GM23338 (cell line): ENCODE results near the gene PTPRE. TPM values are rescaled to one million over a fixed set of nuclear protein-coding genes. Genes with fewer than 3 reads are reported as not detected.

ENCODE experiments used
- ATAC-seq: fragments of 200-7000 bp; cut with Tn5 transposase; 3 replicates; pipeline ENCODE4 v1.9.1; 2020
- DNase-seq: peaks from one replicate; pipeline ENCODE4 v3.0.0-alpha.2; 2015; ENCODE audit warnings: low spot score
- H2AFZ ChIP-seq: fragments of 200-600 bp; sonication (generic); 2 replicates; pipeline ENCODE4 v1.8.0; 2016; ENCODE audit warnings: antibody characterized with exemption, mild to moderate bottlenecking, moderate library complexity
- H3F3A ChIP-seq: fragments of 200-600 bp; sonication (generic); replicated peaks from 2 replicates; pipeline ENCODE4 v1.8.0; 2017; ENCODE audit warnings: antibody characterized with exemption, mixed run types, low read depth
- H3K27ac ChIP-seq: fragments of 200-600 bp; sonication (generic); 2 replicates; pipeline ENCODE4 v1.6.1; 2016; ENCODE audit warnings: low read depth
- H3K27me3 ChIP-seq: fragments of 200-600 bp; sonication (generic); 2 replicates; pipeline ENCODE4 v1.8.0; 2016; ENCODE audit warnings: mild to moderate bottlenecking, mixed run types, moderate library complexity; ENCODE audit not compliant: insufficient read depth
- H3K36me3 ChIP-seq: fragments of 200-600 bp; sonication (generic); 2 replicates; pipeline ENCODE4 v1.8.0; 2016; ENCODE audit warnings: mild to moderate bottlenecking; ENCODE audit not compliant: insufficient read depth
- H3K4me1 ChIP-seq: fragments of 200-600 bp; sonication (generic); 2 replicates; pipeline ENCODE4 v1.8.0; 2016; ENCODE audit warnings: mild to moderate bottlenecking, moderate library complexity; ENCODE audit not compliant: insufficient read depth
- H3K4me2 ChIP-seq: fragments of 200-600 bp; sonication (generic); 2 replicates; pipeline ENCODE4 v1.7.1; 2017; ENCODE audit warnings: mixed run types
- H3K4me3 ChIP-seq: fragments of 200-600 bp; sonication (generic); 2 replicates; pipeline ENCODE4 v1.6.1; 2016; ENCODE audit warnings: mixed run types
- H3K79me2 ChIP-seq: fragments of 200-600 bp; sonication (generic); replicated peaks from 2 replicates; pipeline ENCODE4 v1.8.0; 2017; ENCODE audit warnings: mild to moderate bottlenecking; ENCODE audit not compliant: insufficient read depth
- H3K9me2 ChIP-seq: fragments of 200-600 bp; sonication (generic); 2 replicates; pipeline ENCODE4 v1.8.0; 2017; ENCODE audit not compliant: insufficient read depth
- H4K20me1 ChIP-seq: fragments of 200-600 bp; sonication (generic); replicated peaks from 2 replicates; pipeline ENCODE4 v1.8.0; 2017; ENCODE audit warnings: mild to moderate bottlenecking; ENCODE audit not compliant: insufficient read depth
- H3K27ac Mint-ChIP-seq: 2 replicates; pipeline ENCODE4 v1.8.0; 2020; ENCODE audit warnings: inconsistent platforms, mild to moderate bottlenecking, moderate library complexity, mixed read lengths
- H3K27me3 Mint-ChIP-seq: 3 replicates; pipeline ENCODE4 v1.8.0; 2022; ENCODE audit warnings: low read depth, mild to moderate bottlenecking, moderate library complexity, mixed read lengths, inconsistent platforms; ENCODE audit not compliant: insufficient read depth, poor library complexity
- H3K36me3 Mint-ChIP-seq: 3 replicates; pipeline ENCODE4 v1.8.0; 2021; ENCODE audit warnings: low read depth, mild to moderate bottlenecking, inconsistent platforms, moderate library complexity, mixed read lengths
- H3K4me1 Mint-ChIP-seq: 3 replicates; pipeline ENCODE4 v1.8.0; 2020; ENCODE audit warnings: mild to moderate bottlenecking, inconsistent platforms, mixed read lengths
- H3K4me3 Mint-ChIP-seq: 3 replicates; pipeline ENCODE4 v1.8.0; 2021; ENCODE audit warnings: moderate library complexity, mild to moderate bottlenecking, inconsistent platforms, mixed read lengths
- H3K9me3 Mint-ChIP-seq: 3 replicates; pipeline ENCODE4 v1.8.0; 2020; ENCODE audit warnings: moderate library complexity, mild to moderate bottlenecking, inconsistent platforms, mixed read lengths
- CREB1 ChIP-seq: fragments of 250-450 bp; sonication (Bioruptor Pico); IDR thresholded peaks from 2 replicates; pipeline ENCODE4 v1.5.0; 2020; ENCODE audit warnings: low read depth, mild to moderate bottlenecking, moderate library complexity
- CTCF ChIP-seq, 2 experiments: fragments of 200-600 bp in 1 of 2; sonication (generic) in 1 of 2; conservative IDR thresholded peaks; 2 replicates each; pipeline versions ENCODE4 v1.5.1 to v1.6.1; 2016 to 2017; ENCODE audit warnings: antibody characterized with exemption in 2 of 2, low read depth in 2 of 2, mild to moderate bottlenecking in 2 of 2, moderate library complexity in 1 of 2
- ETS1 ChIP-seq: IDR thresholded peaks from 2 replicates; pipeline ENCODE4 v1.6.1; 2016; ENCODE audit warnings: antibody characterized with exemption
- EZH2 ChIP-seq: fragments of 200-600 bp; sonication (generic); IDR thresholded peaks from one replicate; pipeline ENCODE4 v1.8.0; 2017; ENCODE audit warnings: antibody characterized with exemption, mild to moderate bottlenecking, low read depth; ENCODE audit not compliant: unreplicated experiment
- EZH2phosphoT487 ChIP-seq: fragments of 200-600 bp; sonication (generic); IDR thresholded peaks from one replicate; pipeline ENCODE4 v1.8.1; 2018; ENCODE audit warnings: antibody characterized with exemption; ENCODE audit not compliant: unreplicated experiment
- JUNB ChIP-seq: IDR thresholded peaks from one replicate; pipeline ENCODE4 v1.6.1; 2016; ENCODE audit warnings: antibody characterized with exemption; ENCODE audit not compliant: unreplicated experiment
- NANOG ChIP-seq: IDR thresholded peaks from 2 replicates; pipeline ENCODE4 v1.6.1; 2016; ENCODE audit warnings: antibody characterized with exemption, borderline replicate concordance
- POLR2AphosphoS5 ChIP-seq: IDR thresholded peaks from 2 replicates; pipeline ENCODE4 v1.6.1; 2016; ENCODE audit warnings: antibody characterized with exemption, low read depth
- REST ChIP-seq: IDR thresholded peaks from one replicate; pipeline ENCODE4 v1.6.1; 2018; ENCODE audit warnings: antibody characterized with exemption; ENCODE audit not compliant: unreplicated experiment
- STAT1 ChIP-seq: IDR thresholded peaks from one replicate; pipeline ENCODE4 v1.6.1; 2016; ENCODE audit warnings: antibody characterized with exemption; ENCODE audit not compliant: unreplicated experiment
- ZNF462 ChIP-seq: fragments of 250-450 bp; sonication (Bioruptor Pico); IDR thresholded peaks from 2 replicates; pipeline ENCODE4 v1.5.0; 2020; ENCODE audit warnings: mild to moderate bottlenecking, moderate library complexity
- polyA plus RNA-seq: library from polyadenylated mRNA; unstranded; fragments of >200 nt; fragmentation: Nextera tagmentation; extraction: Ambion mirVana; gene quantifications from 2 replicates; pipeline ENCODE4 v1.2.1, GENCODE V29; 2016
- total RNA-seq: library from RNA; depleted of rRNA; stranded (reverse); fragments of >200 nt; shearing (Covaris generic); gene quantifications from 2 replicates; pipeline ENCODE4 v1.2.3, GENCODE V29; 2014

The PTPRE gene
- total and polyA plus RNA-seq, 2 experiments from 2014 or later, result 0.34 to 0.42 TPM

GRCh38 chr10:127993056-127993690 lies 86.3 kb downstream of the PTPRE start:
- no peak overlapping the region for H2AFZ ChIP-seq
- no peak for ATAC-seq
- no peaks in the 10 kb centered on the region for H3K79me2 ChIP-seq
- H3K27ac ChIP-seq, result no peak overlapping the region
- no peaks in the 10 kb centered on the region for H3K36me3 Mint-ChIP-seq
- H3K4me1 Mint-ChIP-seq, result peaks cover 8% of the 10 kb centered on the region; the same call in 1 of the 3 replicates
- H3K27ac Mint-ChIP-seq, result no peak overlapping the region
- H3K4me2 ChIP-seq, result no peak overlapping the region
- H4K20me1 ChIP-seq, result no peaks in the 10 kb centered on the region
- H3F3A ChIP-seq, result no peaks in the 10 kb centered on the region
- H3K4me3 Mint-ChIP-seq, result no peak overlapping the region
- no peak for DNase-seq
- H3K27me3 Mint-ChIP-seq, result peaks cover 6% of the 10 kb centered on the region
- H3K4me3 ChIP-seq, result no peak overlapping the region
- no peak for TF ChIP-seq CTCF (conservative IDR thresholded peaks at IDR 0.05; ENCODE audit: low read depth in 2 of 2)
- TF ChIP-seq JUNB, result no peak
- TF ChIP-seq ETS1, result no peak
- TF ChIP-seq REST, result no peak
- no peak for TF ChIP-seq ZNF462 (CRISPR knock-in tag)
- TF ChIP-seq POLR2AphosphoS5, result no peak
- TF ChIP-seq STAT1, result no peak
- TF ChIP-seq CREB1 (CRISPR knock-in tag), result no peak
- no peak for TF ChIP-seq NANOG
- no peak for TF ChIP-seq EZH2phosphoT487
- no peak for TF ChIP-seq EZH2
- H3K9me3 Mint-ChIP-seq, result no peaks in the 10 kb centered on the region
- H3K36me3 ChIP-seq, result no peaks in the 10 kb centered on the region
- H3K27me3 ChIP-seq, result no peaks in the 10 kb centered on the region
- H3K9me2 ChIP-seq, result no peaks in the 10 kb centered on the region
- no peaks in the 10 kb centered on the region for H3K4me1 ChIP-seq
